Measurements from ENCODE around the gene CCDC192.

The CCDC192 gene

GRCh38 chr5:127892467-127893207 lies 189.4 kb downstream of the CCDC192 start:
- no peak for DNase-seq

GRCh38 chr5:127893232-127893631 lies 190.0 kb downstream of the CCDC192 start:
- DNase-seq, result no peak

GRCh38 chr5:127894461-127894860 lies 191.3 kb downstream of the CCDC192 start:
- no peak for DNase-seq

- no peak for DNase-seq
Measured at GRCh38 chr5:127898551-127899213, 195.5 kb downstream of the CCDC192 start.

- no peak for DNase-seq
Measured at GRCh38 chr5:127899214-127899610, 196.0 kb downstream of the CCDC192 start.

- no peak for DNase-seq
Measured at GRCh38 chr5:127906562-127907204, 203.5 kb downstream of the CCDC192 start.

- DNase-seq, result no peak
Measured at GRCh38 chr5:127907907-127908306, 204.7 kb downstream of the CCDC192 start.

GRCh38 chr5:127909066-127909465 lies 205.9 kb downstream of the CCDC192 start:
- no peak for DNase-seq

- DNase-seq, result no peak
Measured at GRCh38 chr5:127909821-127910220, 206.6 kb downstream of the CCDC192 start.

- DNase-seq, result no peak
Measured at GRCh38 chr5:127910307-127910956, 207.2 kb downstream of the CCDC192 start.

GRCh38 chr5:127911619-127912018 lies 208.4 kb downstream of the CCDC192 start:
- DNase-seq, result no peak

GRCh38 chr5:127912411-127912810 lies 209.2 kb downstream of the CCDC192 start:
- DNase-seq, result no peak

- DNase-seq, result no peak
Measured at GRCh38 chr5:127916885-127917573, 213.8 kb downstream of the CCDC192 start.

GRCh38 chr5:127919006-127919796 lies 216.0 kb downstream of the CCDC192 start:
- no peak for DNase-seq

- DNase-seq, result no peak
Measured at GRCh38 chr5:127919818-127920217, 216.6 kb downstream of the CCDC192 start.

GRCh38 chr5:127920936-127921335 lies 217.7 kb downstream of the CCDC192 start:
- no peak for DNase-seq

GRCh38 chr5:127922603-127923002 lies 219.4 kb downstream of the CCDC192 start:
- no peak for DNase-seq

- no peak for DNase-seq
Measured at GRCh38 chr5:127923804-127924570, 220.8 kb downstream of the CCDC192 start.

- no peak for DNase-seq
Measured at GRCh38 chr5:127924606-127925005, 221.4 kb downstream of the CCDC192 start.

GRCh38 chr5:127925916-127926315 lies 222.7 kb downstream of the CCDC192 start:
- no peak for DNase-seq

GRCh38 chr5:127926974-127927373 lies 223.8 kb downstream of the CCDC192 start:
- no peak for DNase-seq
